RKO (cell line): ENCODE results near the gene C9orf78.
A peak's percentile ranks its signal among the peaks of the same experiment; 100 is the strongest.

Source experiments
- DNase-seq: peaks from one replicate; pipeline ENCODE4 v3.0.0-alpha.2; 2016; ENCODE audit warnings: low spot score

The C9orf78 gene

GRCh38 chr9:129839324-129840023, 4.4 kb upstream of the C9orf78 start:
- DNase-seq, result no peak

- DNase-seq, result peak; percentile 100
Observed at GRCh38 chr9:129838707-129839259, 3.7 kb upstream of the C9orf78 start.

DNA sequence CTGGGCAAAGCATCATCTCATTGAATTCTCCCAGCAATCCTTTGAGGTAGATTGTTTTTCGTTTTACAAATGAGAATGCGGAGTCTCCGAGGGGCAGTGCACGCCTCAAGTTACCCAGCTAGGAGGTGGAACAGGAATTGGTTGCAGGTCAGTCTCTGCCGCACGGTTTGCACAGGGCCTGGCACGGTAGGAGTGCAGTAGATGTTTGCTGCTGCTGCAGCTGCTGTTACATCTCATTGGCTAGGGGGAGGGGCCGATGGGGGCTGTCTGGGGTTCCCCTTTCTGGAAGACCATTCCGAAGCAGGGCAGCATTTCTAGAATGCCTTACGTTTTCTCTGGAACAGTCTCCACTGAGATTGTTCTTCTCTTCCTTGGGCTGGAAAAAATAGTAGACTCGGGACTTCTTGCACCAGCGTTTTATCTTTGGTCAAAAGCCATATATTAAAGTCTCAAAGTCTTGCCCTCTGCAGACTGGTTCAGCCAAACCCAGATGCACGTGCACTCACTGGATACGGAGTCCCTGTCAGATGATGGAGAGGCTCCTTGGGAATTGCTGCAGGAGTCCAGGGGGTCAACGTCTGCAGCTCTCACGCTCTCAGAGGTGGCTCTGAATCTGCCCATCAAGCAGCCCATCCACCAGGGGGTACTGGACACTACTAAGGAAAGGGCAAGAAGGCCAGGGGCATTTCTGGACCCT, 1.4 kb upstream of the C9orf78 start:
- no peak for DNase-seq

- peak; percentile 78 for DNase-seq
Observed at GRCh38 chr9:129835860-129836223, 767 bp upstream of the C9orf78 start.

- peak; percentile 50 for DNase-seq
Observed at GRCh38 chr9:129834489-129835127, 467 bp downstream of the C9orf78 start.

DNA sequence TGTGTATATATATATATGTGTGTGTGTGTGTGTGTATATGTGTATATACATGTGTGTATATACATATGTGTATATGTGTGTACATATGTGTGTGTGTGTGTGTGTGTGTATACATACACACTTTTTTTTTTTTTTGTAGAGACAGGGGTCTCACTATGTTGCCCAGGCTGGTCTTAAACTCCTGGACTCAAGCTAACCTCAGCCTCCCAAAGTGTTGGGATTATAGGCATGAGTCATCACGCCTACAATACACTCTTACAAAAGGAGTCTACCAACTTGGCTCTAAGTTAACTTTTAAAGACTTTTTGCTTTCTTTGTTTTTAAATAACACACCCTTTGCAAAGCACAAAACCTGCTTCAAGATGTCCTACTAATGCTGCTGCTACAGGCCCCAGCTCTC, 2.1 kb downstream of the C9orf78 start:
- DNase-seq, result peak; percentile 47

GRCh38 chr9:129828969-129829368, 6.1 kb downstream of the C9orf78 start:
- no peak for DNase-seq

GRCh38 chr9:129828051-129828450, 7.0 kb downstream of the C9orf78 start:
- DNase-seq, result no peak

DNA sequence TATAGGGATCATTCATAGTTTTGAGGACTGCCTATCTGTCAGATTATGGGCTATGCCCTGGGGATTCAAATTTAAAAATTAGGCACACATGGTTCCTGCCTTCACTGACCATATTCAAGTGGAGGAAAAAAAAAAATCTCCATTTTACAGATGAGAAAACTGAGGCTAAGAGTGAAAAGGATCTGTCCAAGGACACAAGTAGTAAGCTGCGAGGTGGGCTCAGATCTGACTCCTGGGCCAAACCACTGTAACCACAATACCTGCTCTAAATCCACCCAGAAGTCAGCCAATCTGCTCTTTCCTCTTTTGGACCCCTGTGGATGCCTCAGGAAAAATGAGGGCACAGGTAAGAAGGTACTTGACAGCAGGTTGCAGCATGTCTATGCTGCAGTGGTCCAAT, 8.3 kb downstream of the C9orf78 start:
- no peak for DNase-seq

DNA sequence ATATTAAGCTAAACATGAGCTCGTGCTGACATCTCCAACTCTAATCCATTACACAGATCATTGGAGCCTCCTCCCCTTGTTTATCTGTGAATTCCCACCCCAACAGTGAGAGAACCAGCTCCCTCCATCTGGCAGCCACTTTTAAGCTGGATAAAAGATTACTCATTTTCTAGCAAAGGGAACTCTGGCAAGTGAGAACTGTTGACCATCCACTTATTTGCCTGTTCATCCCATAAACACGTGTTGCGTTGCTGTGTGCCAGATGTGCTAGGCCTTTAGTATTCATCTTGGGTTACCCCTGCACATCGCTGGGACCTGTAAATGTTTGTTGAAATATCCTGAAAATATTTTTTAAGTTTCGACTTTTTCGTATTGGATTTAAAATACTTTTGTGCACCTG, 8.7 kb downstream of the C9orf78 start:
- no peak for DNase-seq

GRCh38 chr9:129823935-129824601, 11.0 kb downstream of the C9orf78 start, which contains the start of gene TOR1A:
TSS of gene TOR1A (minus strand) at chr9:129824136. CDS start at chr9:129824085, 51 bp downstream.
- DNase-seq, result peak; percentile 100

DNA sequence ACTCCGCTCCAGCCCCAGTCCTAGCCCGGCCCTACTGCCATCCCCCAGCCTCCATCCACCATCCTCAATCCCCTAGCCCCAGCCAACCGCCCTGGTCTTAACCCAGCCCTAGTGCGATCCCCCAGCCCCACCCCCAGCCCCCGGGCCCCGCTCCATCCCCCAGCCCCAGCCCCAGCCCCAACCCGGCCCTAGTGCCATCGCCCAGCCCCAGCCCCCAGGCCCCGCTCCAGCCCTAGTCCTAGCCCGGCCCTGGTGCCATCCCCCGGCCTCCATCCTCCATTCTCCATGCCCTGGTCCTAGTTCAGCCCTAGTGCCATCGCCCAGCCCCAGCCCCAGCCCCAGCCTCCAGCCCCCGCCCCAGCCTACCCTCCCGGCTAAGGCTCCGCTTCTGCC, 11.5 kb downstream of the C9orf78 start:
- DNase-seq, result no peak

- peak; percentile 77 for DNase-seq
Observed at GRCh38 chr9:129822898-129823541, 12.1 kb downstream of the C9orf78 start.

- no peak for DNase-seq
Observed at GRCh38 chr9:129816501-129817435, 18.3 kb downstream of the C9orf78 start.

GRCh38 chr9:129815278-129815677, 19.8 kb downstream of the C9orf78 start:
- no peak for DNase-seq

DNA sequence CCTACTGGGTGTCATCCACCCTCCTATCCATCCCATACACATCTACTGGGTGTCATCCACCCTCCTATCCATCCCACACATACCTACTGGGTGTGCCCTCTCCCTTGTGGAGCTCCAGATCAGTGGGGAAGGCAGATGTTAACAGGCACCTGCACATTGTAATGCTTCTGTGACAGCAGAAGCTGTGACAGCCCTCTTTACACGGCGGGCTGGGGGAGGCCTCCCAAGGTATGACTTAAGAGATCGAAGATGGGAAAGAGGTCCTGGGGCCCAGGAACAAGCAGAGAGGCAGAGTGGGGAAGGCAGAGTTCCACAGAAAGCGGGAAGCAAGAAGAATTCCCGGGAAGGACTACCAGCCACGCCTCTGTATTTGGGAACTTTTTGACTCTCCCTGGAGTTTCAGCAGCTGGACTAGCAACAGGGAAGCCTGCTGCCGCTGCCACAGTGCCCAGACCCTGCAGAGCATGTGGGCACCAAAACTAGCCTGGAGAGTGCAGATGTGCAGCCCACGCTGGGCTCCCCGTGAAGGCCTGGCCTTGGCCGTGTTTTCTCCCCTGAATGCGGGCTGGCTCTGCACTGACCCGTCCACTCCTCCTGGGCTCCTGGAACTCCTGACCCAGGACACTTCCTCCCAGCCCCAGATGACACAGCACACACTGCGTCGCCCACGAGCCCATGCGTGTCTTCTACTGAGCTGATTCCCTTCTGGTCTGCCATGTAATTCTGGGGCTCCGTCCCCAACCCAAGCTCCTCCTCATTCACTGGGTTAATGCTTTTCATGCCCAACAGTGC, 20.4 kb downstream of the C9orf78 start:
- DNase-seq, result no peak

GRCh38 chr9:129813661-129814060, 21.4 kb downstream of the C9orf78 start:
- DNase-seq, result no peak

DNA sequence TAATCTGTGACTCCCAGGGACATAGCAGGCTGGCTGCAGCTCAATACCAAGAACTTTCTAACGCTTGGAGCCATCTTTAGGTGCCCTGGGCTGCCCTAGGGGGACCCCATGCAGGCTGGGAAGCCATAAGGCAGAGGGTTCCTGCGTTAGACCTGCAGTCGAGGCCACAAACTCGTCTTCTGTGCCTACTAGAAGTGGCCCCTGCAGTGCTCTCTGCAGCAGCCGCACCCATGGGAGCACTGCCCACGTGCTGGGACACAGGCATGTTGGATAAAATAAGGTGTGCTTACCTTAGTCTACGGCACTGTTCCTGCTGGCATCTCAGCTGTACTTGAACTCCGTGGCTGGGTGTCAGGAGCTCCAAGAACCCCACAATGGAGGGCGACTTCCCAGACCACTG, 22.7 kb downstream of the C9orf78 start:
- no peak for DNase-seq

- DNase-seq, result no peak
Observed at GRCh38 chr9:129811967-129812363, 23.1 kb downstream of the C9orf78 start.

- no peak for DNase-seq
Observed at GRCh38 chr9:129810788-129811187, 24.3 kb downstream of the C9orf78 start.
